ENCODE results near the gene PELI3. TPM values are rescaled to one million over a fixed set of nuclear protein-coding genes. Genes with fewer than 3 reads are reported as not detected.

PELI3 gene
- total RNA-seq, 2 donors from 2014 or later, result 29.1 to 47.1 TPM

DNA sequence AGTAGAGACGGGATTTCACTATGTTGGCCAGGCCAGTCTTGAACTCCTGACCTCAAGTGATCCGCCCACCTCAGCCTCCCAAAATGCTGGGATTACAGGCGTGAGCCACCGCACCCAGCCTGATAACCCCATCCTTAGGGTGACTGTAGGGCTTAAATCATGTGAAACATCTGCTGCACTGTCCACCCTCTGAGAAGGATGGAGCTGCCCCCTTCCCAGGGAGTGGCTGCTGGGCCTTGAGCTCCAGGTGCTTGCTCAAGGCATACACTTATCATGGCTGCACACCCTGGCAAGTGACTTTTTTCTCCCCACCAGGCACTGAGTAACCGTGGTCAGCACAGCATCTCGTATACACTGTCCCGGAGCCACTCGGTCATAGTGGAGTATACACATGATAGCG, 5.3 kb downstream of the PELI3 start:
- H3K36me3 ChIP-seq, result peaks cover 35% of the 10 kb centered on the region
- TF ChIP-seq, protein P1, sequence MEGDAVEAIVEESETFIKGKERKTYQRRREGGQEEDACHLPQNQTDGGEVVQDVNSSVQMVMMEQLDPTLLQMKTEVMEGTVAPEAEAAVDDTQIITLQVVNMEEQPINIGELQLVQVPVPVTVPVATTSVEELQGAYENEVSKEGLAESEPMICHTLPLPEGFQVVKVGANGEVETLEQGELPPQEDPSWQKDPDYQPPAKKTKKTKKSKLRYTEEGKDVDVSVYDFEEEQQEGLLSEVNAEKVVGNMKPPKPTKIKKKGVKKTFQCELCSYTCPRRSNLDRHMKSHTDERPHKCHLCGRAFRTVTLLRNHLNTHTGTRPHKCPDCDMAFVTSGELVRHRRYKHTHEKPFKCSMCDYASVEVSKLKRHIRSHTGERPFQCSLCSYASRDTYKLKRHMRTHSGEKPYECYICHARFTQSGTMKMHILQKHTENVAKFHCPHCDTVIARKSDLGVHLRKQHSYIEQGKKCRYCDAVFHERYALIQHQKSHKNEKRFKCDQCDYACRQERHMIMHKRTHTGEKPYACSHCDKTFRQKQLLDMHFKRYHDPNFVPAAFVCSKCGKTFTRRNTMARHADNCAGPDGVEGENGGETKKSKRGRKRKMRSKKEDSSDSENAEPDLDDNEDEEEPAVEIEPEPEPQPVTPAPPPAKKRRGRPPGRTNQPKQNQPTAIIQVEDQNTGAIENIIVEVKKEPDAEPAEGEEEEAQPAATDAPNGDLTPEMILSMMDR (IDR thresholded peaks at IDR 0.05), result no peak

DNA sequence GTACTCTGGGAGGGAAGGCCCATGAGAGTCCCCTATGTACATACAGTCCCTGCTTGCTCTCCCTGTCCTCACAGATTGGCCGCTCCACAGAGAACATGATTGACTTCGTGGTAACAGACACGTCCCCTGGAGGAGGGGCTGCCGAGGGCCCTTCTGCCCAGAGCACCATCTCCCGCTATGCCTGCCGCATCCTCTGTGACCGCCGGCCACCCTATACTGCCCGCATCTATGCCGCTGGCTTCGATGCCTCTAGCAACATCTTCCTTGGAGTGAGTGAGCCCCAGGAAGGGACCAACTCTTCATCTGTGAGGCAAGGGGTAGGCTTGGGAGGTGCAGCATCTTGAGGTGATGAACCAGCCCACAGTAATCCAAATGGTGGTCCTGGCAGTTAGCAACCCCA, 6.5 kb downstream of the PELI3 start:
- no peak overlapping the region for H3K4me3 ChIP-seq
- H3K4me1 ChIP-seq (ENCODE audit: control insufficient read depth in 1 of 2, low read depth in 2 of 2), result peaks cover 0 to 5% of the 10 kb centered on the region in 2 donors
- ATAC-seq (ENCODE audit: insufficient number of reproducible peaks, low FRiP score, low read depth), result no peak
- peaks cover 35% of the 10 kb centered on the region for H3K36me3 ChIP-seq
- H3K27me3 ChIP-seq (replicated peaks; ENCODE audit: insufficient read depth), result no peaks in the 10 kb centered on the region
- H3K27ac ChIP-seq, result no peak overlapping the region
- H3K9me3 ChIP-seq, result no peaks in the 10 kb centered on the region
- DNase-seq (ENCODE audit: low spot score), result no peak
- TF ChIP-seq, protein P1 (IDR thresholded peaks at IDR 0.05), result no peak

More for the DNA sequence above, 5.3 kb downstream of the PELI3 start:
- no peaks in the 10 kb centered on the region for H3K9me3 ChIP-seq
- no peak for ATAC-seq (ENCODE audit: insufficient number of reproducible peaks, low FRiP score, low read depth)
- H3K4me3 ChIP-seq, result no peak overlapping the region
- peaks cover 0 to 15% of the 10 kb centered on the region in 2 donors for H3K4me1 ChIP-seq (ENCODE audit: control insufficient read depth in 1 of 2, low read depth in 2 of 2)
- no peak overlapping the region for H3K27ac ChIP-seq
- no peak for DNase-seq (ENCODE audit: low spot score)
- H3K27me3 ChIP-seq (replicated peaks; ENCODE audit: insufficient read depth), result no peaks in the 10 kb centered on the region

DNA sequence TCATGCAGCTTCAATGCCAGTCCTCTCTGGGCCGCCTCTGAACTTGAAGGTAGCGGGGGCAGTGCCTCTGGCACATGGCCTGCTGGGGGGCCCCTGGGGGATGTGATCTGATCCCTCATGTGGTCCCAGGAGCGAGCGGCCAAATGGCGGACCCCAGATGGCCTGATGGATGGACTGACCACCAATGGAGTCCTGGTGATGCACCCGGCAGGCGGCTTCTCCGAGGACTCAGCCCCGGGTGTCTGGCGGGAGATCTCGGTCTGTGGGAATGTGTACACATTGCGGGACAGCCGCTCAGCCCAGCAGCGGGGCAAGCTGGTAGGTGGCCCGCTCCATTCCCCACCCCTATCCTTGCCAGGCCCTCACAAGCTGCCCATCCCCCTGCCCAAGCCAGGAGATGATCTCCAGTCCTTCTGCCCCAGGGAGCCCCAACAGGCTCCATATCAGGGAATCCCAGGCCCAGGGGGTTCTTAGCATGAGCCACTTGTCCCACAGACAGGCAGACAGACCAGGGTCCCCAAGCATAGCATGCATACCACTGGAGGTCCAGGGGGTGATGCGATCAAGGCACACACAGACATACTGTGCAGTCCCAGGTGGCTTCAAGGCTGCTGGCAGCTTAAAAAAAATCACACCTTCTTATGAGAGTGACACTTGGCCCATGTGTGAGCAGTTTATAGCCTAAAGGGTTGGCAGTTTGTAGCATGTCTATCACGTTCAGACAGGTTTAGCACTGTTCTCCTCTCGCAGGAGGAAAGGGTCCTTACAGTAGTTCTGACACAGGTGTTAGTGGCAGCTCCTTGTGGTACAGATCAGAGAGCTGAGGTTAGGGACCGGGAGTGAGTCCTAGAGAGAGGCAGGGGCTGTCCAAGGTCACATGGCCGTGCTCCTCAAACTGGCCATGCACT, 7.2 kb downstream of the PELI3 start:
- Histone ChIP-seq H3K4me3 (no peak overlapping the region), H3K27me3 (replicated peaks; ENCODE audit: insufficient read depth) (no peaks in the 10 kb centered on the region), H3K36me3 (peaks cover 35% of the 10 kb centered on the region), H3K27ac (no peak overlapping the region), H3K4me1 (ENCODE audit: control insufficient read depth in 1 of 2, low read depth in 2 of 2) (peaks cover 0 to 5% of the 10 kb centered on the region in 2 donors), H3K9me3 (no peaks in the 10 kb centered on the region)
- no peak for DNase-seq (ENCODE audit: low spot score)
- TF ChIP-seq, protein P1 (IDR thresholded peaks at IDR 0.05), result no peak
- no peak for ATAC-seq (ENCODE audit: insufficient number of reproducible peaks, low FRiP score, low read depth)

DNA sequence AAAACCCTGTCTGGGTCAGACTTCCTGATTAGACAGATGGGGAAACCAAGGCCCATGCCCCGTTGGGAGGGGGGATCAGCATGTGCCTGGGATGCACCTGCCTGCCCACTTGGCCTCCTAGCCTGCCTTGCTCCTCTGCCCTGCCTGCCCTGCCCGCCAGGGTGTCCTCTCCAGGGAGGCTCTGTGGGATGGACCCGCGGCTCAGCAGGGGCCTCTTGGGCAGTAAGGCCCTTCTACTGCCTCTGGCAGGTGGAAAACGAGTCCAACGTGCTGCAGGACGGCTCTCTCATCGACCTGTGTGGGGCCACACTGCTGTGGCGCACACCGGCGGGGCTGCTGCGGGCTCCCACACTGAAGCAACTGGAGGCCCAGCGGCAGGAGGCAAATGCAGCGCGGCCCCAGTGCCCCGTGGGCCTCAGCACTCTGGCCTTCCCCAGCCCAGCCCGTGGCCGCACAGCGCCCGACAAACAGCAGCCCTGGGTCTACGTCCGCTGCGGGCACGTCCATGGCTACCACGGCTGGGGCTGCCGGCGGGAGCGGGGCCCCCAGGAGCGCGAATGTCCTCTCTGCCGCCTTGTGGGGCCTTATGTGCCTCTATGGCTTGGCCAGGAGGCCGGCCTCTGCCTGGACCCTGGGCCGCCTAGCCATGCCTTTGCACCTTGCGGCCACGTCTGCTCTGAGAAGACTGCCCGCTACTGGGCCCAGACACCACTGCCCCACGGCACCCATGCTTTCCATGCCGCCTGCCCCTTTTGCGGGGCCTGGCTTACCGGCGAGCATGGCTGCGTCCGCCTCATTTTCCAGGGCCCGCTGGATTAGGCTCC, 8.9 kb downstream of the PELI3 start:
- H3K36me3 ChIP-seq, result peaks cover 35% of the 10 kb centered on the region

More for the DNA sequence above, 8.9 kb downstream of the PELI3 start:
- H3K9me3 ChIP-seq, result no peaks in the 10 kb centered on the region
- H3K27ac ChIP-seq, result no peak overlapping the region
- no peak for DNase-seq (ENCODE audit: low spot score)
- H3K27me3 ChIP-seq (replicated peaks; ENCODE audit: insufficient read depth), result no peaks in the 10 kb centered on the region
- TF ChIP-seq, protein P1 (IDR thresholded peaks at IDR 0.05), result no peak
- H3K4me1 ChIP-seq (ENCODE audit: control insufficient read depth in 1 of 2, low read depth in 2 of 2), result peaks cover 3 to 11% of the 10 kb centered on the region in 2 donors
- no peak for ATAC-seq (ENCODE audit: insufficient number of reproducible peaks, low FRiP score, low read depth)
- no peak overlapping the region for H3K4me3 ChIP-seq
